HG03565 (cell line): ENCODE results near the gene LRRC61.

Source experiments
- ATAC-seq: cut with Tn5 transposase; IDR thresholded peaks from one replicate; pipeline ENCODE4 v1.9.1; 2021; ENCODE audit warnings: mild to moderate bottlenecking, moderate library complexity; ENCODE audit not compliant: unreplicated experiment

The LRRC61 gene

GRCh38 chr7:150329331-150330120 is 6.4 kb downstream of the LRRC61 start:
- ATAC-seq: no peak

DNA sequence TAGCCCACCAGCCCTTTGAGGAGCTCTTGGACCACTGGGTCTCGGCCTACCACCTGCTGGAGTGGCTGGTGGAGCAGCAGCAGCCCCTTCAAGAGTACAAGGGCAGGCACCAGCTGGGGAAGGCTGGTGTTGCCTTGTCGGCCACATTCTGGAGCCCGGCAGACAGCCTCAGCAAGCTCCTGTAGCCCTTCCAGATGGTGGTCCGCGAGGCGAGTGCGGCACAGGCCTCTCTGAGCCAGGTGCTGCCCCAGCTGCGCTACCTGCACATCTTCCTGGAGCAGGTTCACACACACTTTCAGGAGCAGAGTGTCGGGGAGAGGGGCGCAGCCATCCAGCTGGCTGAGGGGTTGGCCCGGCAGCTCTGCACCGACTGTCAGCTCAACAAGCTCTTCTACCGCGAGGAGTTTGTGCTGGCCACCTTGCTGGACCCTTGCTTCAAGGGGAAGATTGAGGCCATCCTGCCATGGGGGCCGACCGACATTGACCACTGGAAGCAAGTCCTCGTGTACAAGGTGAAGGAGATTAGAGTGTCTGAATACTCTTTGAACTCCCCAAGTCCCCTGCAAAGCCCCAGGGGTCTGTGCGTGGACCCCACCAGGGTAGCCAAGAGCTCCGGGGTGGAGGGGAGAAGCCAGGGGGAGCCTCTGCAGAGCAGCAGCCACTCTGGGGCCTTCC is 7.2 kb downstream of the LRRC61 start:
- ATAC-seq: no peak

DNA sequence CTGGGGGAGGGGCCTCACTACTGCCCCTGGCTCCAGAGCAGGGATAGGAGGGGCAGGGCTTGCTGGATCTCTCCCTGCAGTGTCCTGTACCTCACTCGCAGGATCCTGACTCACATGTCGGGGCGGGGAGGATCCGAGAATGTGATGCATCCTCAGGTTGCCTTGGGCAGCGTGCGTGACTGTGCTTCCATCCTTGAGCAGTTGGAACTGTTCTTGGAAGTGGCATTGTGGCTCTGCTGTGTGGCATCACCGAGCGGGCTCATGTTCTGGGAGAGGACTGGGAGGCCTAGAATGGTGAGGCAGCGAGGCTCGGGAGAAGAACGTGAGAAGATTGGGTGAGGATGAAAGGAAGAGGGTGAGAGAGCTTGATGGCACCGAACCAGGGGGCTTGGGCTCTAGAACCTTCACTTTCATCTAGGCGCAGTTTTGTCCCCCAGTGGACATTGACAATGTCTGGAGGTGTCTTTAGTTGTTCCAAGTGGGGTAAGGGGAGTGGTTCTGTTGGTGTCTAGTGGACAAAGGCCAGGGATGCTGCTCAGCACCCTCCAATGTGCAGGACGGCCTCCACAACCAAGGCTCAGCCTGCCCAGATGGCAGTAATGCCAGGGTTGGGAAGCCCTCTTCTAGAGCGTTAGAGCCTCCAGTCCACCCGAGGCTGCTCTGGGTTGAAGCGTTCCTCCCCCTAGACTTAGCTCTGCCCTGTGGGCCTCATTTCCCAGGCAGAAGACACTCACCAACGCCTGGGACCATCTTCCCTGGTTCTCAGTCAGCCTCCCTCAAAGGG is 9.9 kb downstream of the LRRC61 start:
- no peak for ATAC-seq

GRCh38 chr7:150333659-150334058 is 10.5 kb downstream of the LRRC61 start:
- no peak for ATAC-seq

GRCh38 chr7:150334108-150334507 is 11.0 kb downstream of the LRRC61 start:
- ATAC-seq: no peak

DNA sequence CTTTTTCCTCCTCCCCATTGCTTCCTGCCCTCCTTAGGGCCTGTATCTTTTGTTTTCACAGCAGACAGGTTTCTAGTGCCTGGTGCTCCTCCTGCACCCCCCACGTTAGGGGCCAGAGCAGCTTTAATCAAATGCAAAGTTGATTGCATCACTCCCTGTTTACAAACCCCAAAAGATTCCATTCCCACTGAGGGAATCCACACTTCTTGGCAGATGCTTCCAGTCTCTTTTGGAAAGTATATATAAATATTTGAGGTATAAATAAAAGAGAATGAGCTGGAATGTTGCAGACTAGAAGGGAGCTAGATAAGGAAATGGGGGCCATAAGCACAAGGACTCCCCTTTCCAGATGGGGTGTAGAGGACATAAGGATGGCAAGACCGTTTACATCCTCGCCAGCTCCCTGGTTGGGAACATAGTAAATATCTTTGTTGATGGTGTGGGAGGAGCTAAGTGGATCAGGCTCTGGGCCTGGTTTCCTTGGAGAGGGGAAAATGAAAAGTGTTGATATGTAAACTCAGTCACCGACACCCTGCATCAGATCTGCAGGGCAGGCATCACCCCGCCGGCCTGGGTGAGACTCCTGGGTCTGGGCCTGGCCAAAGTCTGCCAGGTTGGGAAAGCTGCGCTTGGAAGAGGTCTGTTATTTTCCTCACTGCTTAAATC is 12.1 kb downstream of the LRRC61 start:
- no peak for ATAC-seq

- no peak for ATAC-seq
These were observed 12.6 kb downstream of the LRRC61 start for GRCh38 chr7:150335774-150336112.

DNA sequence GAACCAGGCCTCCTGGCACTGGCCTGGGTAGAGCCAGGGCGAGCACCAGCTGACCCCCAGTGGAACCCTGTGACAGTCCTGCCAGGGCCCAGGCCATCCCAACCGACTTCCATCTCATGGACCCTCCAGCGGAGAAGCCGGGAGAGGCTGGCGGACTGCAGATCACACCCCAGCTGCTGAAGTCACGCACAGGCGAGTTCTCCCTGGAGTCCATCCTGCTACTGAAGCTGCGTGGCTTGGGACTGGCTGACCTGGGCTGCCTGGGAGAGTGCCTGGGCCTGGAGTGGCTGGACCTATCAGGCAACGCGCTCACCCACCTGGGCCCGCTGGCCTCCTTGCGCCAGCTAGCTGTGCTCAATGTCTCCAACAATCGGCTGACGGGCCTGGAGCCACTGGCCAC is 13.6 kb downstream of the LRRC61 start:
- no peak for ATAC-seq

- ATAC-seq: no peak
These were observed 14.0 kb downstream of the LRRC61 start for GRCh38 chr7:150337179-150337578.

DNA sequence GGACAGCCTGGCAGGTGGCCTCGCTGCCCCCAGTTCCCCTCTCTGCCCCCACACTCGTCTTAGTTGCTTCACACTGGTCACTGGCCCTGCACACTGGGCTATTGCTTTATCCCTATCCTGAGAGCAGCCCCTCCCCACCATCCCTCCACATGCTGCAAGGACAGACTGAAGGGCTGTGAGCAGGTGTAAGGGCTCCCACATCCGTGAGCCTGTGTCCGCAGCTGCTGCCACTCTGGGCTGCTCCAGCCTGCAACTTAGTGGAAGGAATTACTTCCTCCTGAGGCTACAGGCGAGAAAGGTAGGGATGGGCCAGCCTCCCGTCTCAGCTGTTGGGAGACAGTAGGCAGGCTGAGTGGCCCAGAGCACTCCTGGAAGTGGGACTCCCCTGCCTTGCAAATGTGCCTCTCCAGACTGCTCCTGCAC is 14.5 kb downstream of the LRRC61 start:
- no peak for ATAC-seq

DNA sequence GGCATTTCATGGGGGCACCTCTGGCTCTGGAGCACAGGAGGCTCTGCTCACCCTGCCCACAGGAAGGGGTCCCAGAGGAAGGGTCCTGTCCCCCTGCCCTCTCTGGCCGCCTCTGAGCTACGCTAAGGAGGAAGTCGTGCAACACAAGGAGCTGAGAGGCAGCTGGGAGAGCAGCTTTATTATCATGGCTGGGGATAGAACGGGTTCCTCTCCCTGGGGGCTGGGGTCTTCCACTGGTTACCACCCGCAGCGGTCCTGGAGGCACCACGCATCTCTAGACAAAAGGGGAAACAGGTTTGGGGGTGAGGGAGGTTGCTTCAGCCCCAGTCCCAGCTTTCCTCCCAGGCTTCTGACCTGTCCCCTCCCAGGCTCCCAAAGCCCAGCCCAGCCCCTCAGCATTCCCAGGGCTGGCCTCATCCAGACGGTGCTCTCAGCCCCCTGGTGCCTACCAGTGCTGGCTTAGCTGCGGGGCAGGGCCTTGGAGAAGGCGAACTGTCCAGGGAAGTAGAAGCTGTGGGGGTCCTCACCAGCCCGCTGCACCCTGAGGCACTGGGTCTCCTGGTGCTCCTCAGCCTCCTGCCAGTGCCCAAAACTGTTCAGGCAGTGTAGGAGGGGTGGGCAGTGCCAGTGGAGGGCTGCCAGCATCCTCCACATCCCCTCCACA is 15.1 kb downstream of the LRRC61 start:
- ATAC-seq: no peak

GRCh38 chr7:150339409-150339809 is 16.3 kb downstream of the LRRC61 start:
- no peak for ATAC-seq

GRCh38 chr7:150340024-150340749 is 17.0 kb downstream of the LRRC61 start:
- no peak for ATAC-seq

GRCh38 chr7:150340875-150341262 is 17.7 kb downstream of the LRRC61 start:
- ATAC-seq: no peak

DNA sequence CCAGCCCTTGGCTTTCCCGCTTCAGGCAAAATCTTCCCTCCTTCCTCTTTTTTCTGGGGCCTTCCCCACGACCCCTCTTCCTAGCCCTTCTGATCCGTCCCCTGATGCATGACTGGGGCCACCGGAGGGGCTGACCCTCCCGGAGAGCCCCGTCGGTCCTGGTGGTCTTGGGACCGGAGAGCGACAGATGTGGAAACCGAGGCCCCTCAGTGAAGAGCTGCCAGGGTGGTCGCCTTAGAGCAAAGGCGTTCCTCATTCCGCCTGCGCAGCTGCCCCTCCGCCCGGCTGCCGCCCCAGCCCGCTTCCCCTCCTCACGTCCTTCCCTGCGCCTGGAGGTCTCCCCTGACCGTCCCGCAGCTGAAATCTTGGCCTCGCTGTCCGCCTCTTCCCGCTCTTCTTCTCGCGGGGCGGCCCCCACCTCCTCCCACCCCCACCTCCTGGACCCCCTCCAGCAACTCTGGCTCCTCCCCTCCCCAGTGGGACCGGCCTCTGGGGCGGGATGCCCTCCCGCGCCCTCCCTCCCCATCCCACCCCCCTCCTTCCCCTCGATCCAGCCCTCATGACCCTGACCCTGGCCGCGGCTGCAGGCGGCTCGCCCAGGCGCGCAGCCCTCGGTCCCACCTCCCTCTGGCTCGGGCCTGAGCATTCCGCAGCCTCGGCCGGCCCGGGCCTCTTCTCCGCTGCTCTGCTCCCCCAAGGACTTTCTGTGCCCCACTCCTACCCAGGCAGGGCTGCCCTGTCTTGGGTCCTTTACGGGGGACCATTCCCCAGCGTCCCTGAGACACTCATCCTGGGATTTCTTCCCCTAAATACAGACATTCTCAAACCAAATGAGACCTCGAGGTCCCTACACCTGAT is 18.3 kb downstream of the LRRC61 start, which contains the start of gene RARRES2:
Gene RARRES2 (minus strand): TSS at position 367 of the 858 bp plus-strand sequence. CDS start 1,020 bp downstream, outside the sequence.
- no peak for ATAC-seq

- ATAC-seq: no peak
These were observed 18.9 kb downstream of the LRRC61 start for GRCh38 chr7:150342121-150342408.

DNA sequence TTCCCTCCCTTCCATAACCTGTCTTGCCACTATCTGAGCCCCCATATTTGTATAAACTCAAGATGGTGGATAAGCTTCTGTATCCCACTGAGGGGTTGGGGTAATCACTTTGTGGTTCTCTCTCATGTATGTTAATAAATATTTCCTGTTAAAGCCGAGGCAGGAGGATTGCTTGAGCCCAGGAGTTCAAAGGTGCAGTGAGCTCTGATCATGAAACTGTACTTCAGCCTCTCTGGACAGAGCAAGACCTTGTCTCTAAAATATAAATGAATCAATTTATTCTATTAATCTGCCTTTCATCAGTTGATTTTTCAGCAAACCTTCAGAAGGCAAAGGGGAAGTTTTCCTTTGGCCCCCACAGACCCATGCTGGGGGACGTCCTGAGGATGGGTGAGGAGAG is 20.1 kb downstream of the LRRC61 start:
- no peak for ATAC-seq

GRCh38 chr7:150344299-150344698 is 21.1 kb downstream of the LRRC61 start:
- ATAC-seq: no peak

DNA sequence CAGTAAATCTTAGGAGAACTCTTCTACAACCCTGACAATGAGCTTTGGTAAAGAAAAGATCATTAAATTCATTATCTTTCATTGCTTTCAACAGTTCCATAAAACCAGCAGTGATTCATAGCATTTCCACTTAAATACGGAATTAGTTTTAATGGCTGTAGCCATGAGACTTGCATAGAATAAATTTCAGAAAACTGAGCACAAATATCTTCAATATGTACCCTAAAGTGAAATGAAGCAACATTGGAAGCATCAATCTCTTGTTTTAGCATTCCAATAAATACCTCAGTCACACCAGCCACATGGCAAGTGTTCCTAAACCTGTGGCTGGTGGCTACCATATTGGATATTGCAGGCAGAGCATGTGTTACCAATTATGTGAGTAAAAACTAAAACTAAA is 21.9 kb downstream of the LRRC61 start:
- no peak for ATAC-seq
